HCT116 (cell line): ENCODE data around the gene AOPEP. TPM values are rescaled to one million over a fixed set of nuclear protein-coding genes. Genes with fewer than 3 reads are reported as not detected.

Experiments used
- ATAC-seq: fragments of 200-7000 bp; cut with Tn5 transposase; 2 replicates; pipeline ENCODE4 v1.9.1; 2020; ENCODE audit warnings: mild to moderate bottlenecking, moderate library complexity
- BruUV-seq: library from RNA; stranded (reverse); fragments of 400-500 nt; replicated peaks from 2 replicates; lab custom pipeline; 2021; lab: Mats Ljungman, UMichigan
- CTCF ChIA-PET: fragments of 300-600 bp; sonication (Branson Sonifier 250); formaldehyde crosslinking; loops from one replicate; lab custom pipeline; 2021; ENCODE audit warnings: antibody characterized with exemption; lab: Charles Lee
- POLR2A ChIA-PET: fragments of 300-600, 350-600 bp; sonication (Branson Sonifier 250); formaldehyde crosslinking; loops from one replicate; lab custom pipeline; 2021; ENCODE audit warnings: antibody characterized with exemption; lab: Charles Lee
- RAD21 ChIA-PET, 2 experiments: fragments of 300-600 bp; sonication (Branson Sonifier 250); formaldehyde crosslinking; loops; one replicate each; lab custom pipeline; 2023; ENCODE audit warnings: low total read pairs in 2 of 2; ENCODE audit not compliant: uncharacterized antibody in 2 of 2, unreplicated experiment in 2 of 2, low non-redundant PET in 1 of 2; lab: Charles Lee
- DNase-seq: peaks from one replicate; pipeline ENCODE4 v3.0.0-alpha.2; 2010; ENCODE audit warnings: low read depth, low spot score
- H2AFZ ChIP-seq: fragments of 200-600 bp; shearing (Covaris generic), sonication (generic); 2 replicates; pipeline ENCODE4 v1.6.1; 2017; ENCODE audit warnings: low read depth, mixed run types, mixed read lengths, antibody characterized with exemption, low read length; ENCODE audit not compliant: poor library complexity, severe bottlenecking
- H3K27ac ChIP-seq: 2 replicates; pipeline ENCODE4 v1.5.1; 2012; ENCODE audit warnings: low read depth, low read length
- H3K27me3 ChIP-seq: fragments of 200-600 bp; sonication (generic); 2 replicates; pipeline ENCODE4 v1.6.1; 2016; ENCODE audit warnings: mixed run types, low read length, mixed read lengths; ENCODE audit not compliant: insufficient read depth
- H3K36me3 ChIP-seq, 2 experiments: fragments of 200-500 bp in 1 of 2; fragments of 200-600 bp in 1 of 2; sonication (Bioruptor generic) in 1 of 2; sonication (generic) in 1 of 2; 2 replicates each; pipeline versions ENCODE4 v1.5.1 to v1.6.1; 2014 to 2016; ENCODE audit warnings: low read length in 2 of 2, inconsistent platforms in 1 of 2, mixed read lengths in 1 of 2, mixed run types in 1 of 2; ENCODE audit not compliant: insufficient read depth in 2 of 2, control insufficient read depth in 1 of 2
- H3K4me1 ChIP-seq, 2 experiments: fragments of 200-600 bp in 1 of 2; sonication (generic) in 1 of 2; 2 replicates each; pipeline versions ENCODE4 v1.5.1 to v1.6.1; 2012 to 2017; ENCODE audit warnings: low read length in 2 of 2, inconsistent platforms in 1 of 2, mild to moderate bottlenecking in 1 of 2, mixed read lengths in 1 of 2, mixed run types in 1 of 2, moderate library complexity in 1 of 2; ENCODE audit not compliant: insufficient read depth in 2 of 2, control insufficient read depth in 1 of 2
- H3K4me2 ChIP-seq: fragments of 200-600 bp; sonication (generic); 2 replicates; pipeline ENCODE4 v1.6.1; 2017; ENCODE audit warnings: mixed run types, low read length, mixed read lengths
- H3K4me3 ChIP-seq, 2 experiments: fragments of 200-600 bp in 1 of 2; sonication (generic) in 1 of 2; replicated peaks in 1 of 2; 2 replicates each; pipeline ENCODE4 v1.5.1; 2011 to 2016; ENCODE audit warnings: low read length in 2 of 2, control low read depth in 1 of 2, low read depth in 1 of 2, mild to moderate bottlenecking in 1 of 2, mixed read lengths in 1 of 2, mixed run types in 1 of 2
- H3K79me2 ChIP-seq: fragments of 200-600 bp; sonication (generic); 2 replicates; pipeline ENCODE4 v1.6.1; 2017; ENCODE audit warnings: mild to moderate bottlenecking, mixed run types, low read length, moderate library complexity, mixed read lengths; ENCODE audit not compliant: insufficient read depth
- H3K9ac ChIP-seq: fragments of 200-600 bp; sonication (generic); 2 replicates; pipeline ENCODE4 v1.6.1; 2016; ENCODE audit warnings: low read length, mixed read lengths
- H3K9me2 ChIP-seq: fragments of 200-600 bp; sonication (generic), shearing (Covaris generic); 2 replicates; pipeline ENCODE4 v1.6.1; 2017; ENCODE audit warnings: mixed run types, mild to moderate bottlenecking, moderate library complexity; ENCODE audit not compliant: insufficient read depth
- H3K9me3 ChIP-seq, 2 experiments: fragments of 200-500 bp in 1 of 2; fragments of 200-600 bp in 1 of 2; sonication (Bioruptor generic) in 1 of 2; sonication (generic) in 1 of 2; 2 replicates each; pipeline ENCODE4 v1.6.1; 2014 to 2017; ENCODE audit warnings: low read length in 2 of 2, mixed read lengths in 2 of 2, inconsistent platforms in 1 of 2, low read depth in 1 of 2, mild to moderate bottlenecking in 1 of 2, mixed run types in 1 of 2, moderate library complexity in 1 of 2; ENCODE audit not compliant: control insufficient read depth in 1 of 2, insufficient read depth in 1 of 2
- H4K20me1 ChIP-seq: fragments of 200-600 bp; sonication (generic), shearing (Covaris generic); 2 replicates; pipeline ENCODE4 v1.6.1; 2017; ENCODE audit warnings: mixed run types, mild to moderate bottlenecking, moderate library complexity; ENCODE audit not compliant: insufficient read depth
- ATF3 ChIP-seq: IDR thresholded peaks from 2 replicates; pipeline ENCODE4 v1.6.1; 2012
- CBX3 ChIP-seq: IDR thresholded peaks from 2 replicates; pipeline ENCODE4 v1.6.1; 2012; ENCODE audit warnings: low read depth
- CEBPB ChIP-seq: IDR thresholded peaks from 2 replicates; pipeline ENCODE4 v1.6.1; 2012; ENCODE audit warnings: low read depth
- EGR1 ChIP-seq: IDR thresholded peaks from 2 replicates; pipeline ENCODE4 v1.6.1; 2012; ENCODE audit warnings: low read depth
- ELF1 ChIP-seq: IDR thresholded peaks from 2 replicates; pipeline ENCODE4 v1.6.1; 2012; ENCODE audit warnings: low read depth, borderline replicate concordance
- EZH2 ChIP-seq: fragments of 200-600 bp; sonication (generic); IDR thresholded peaks from 2 replicates; pipeline ENCODE4 v1.6.1; 2017; ENCODE audit warnings: antibody characterized with exemption, mixed run types
- EZH2phosphoT487 ChIP-seq: fragments of 200-600 bp; IDR thresholded peaks from 2 replicates; pipeline ENCODE4 v1.6.1; 2018; ENCODE audit warnings: antibody characterized with exemption, borderline replicate concordance
- FOSL1 ChIP-seq: IDR thresholded peaks from 2 replicates; pipeline ENCODE4 v1.6.1; 2012; ENCODE audit warnings: low read depth
- JUND ChIP-seq: IDR thresholded peaks from 2 replicates; pipeline ENCODE4 v1.6.1; 2012
- MAX ChIP-seq: IDR thresholded peaks from 2 replicates; pipeline ENCODE4 v1.6.1; 2012
- POLR2A ChIP-seq: IDR thresholded peaks from 2 replicates; pipeline ENCODE4 v1.7.0; 2011; ENCODE audit warnings: borderline replicate concordance; ENCODE audit not compliant: insufficient read depth, insufficient read length; ENCODE audit errors: extremely low read depth
- SIN3A ChIP-seq: IDR thresholded peaks from 2 replicates; pipeline ENCODE4 v1.6.1; 2012; ENCODE audit warnings: low read depth
- SRF ChIP-seq: IDR thresholded peaks from 2 replicates; pipeline ENCODE4 v1.6.1; 2012; ENCODE audit warnings: low read depth
- TCF7L2 ChIP-seq: IDR thresholded peaks from 2 replicates; pipeline ENCODE4 v1.7.0; 2011; ENCODE audit warnings: borderline replicate concordance, inconsistent platforms; ENCODE audit not compliant: insufficient read depth, insufficient read length; ENCODE audit errors: extremely low read depth
- YY1 ChIP-seq: IDR thresholded peaks from 2 replicates; pipeline ENCODE4 v1.6.1; 2011; ENCODE audit warnings: low read length, low read depth, moderate library complexity, mild to moderate bottlenecking; ENCODE audit not compliant: insufficient replicate concordance; ENCODE audit errors: extremely low read depth
- ZFX ChIP-seq: fragments of 450-650 bp; IDR thresholded peaks from 2 replicates; pipeline ENCODE4 v1.6.1; 2017
- ZNF274 ChIP-seq: fragments of 200-500 bp; sonication (Bioruptor generic); IDR thresholded peaks from 2 replicates; pipeline ENCODE4 v1.6.1; 2014; ENCODE audit warnings: mild to moderate bottlenecking, low read depth, low read length, inconsistent platforms
- intact Hi-C: fragments of 100-400 bp; cut with micrococcal nuclease; formaldehyde crosslinking; loops from 2 replicates; pipeline ENCODE4 v1.10.0; 2022
- total RNA-seq: library from RNA; stranded (reverse); gene quantifications from one replicate; pipeline ENCODE4 v1.2.1, GENCODE V29; 2021; ENCODE audit not compliant: unreplicated experiment
- TF ChIP-seq, protein P1 (sequence below): IDR thresholded peaks from 2 replicates; pipeline ENCODE4 v1.6.1; 2011; ENCODE audit warnings: mild to moderate bottlenecking, low read length, moderate library complexity; ENCODE audit not compliant: insufficient replicate concordance; ENCODE audit errors: extremely low read depth

The AOPEP gene
- total RNA-seq, 1 experiment from 2014 or later = 15.1 TPM

- Histone ChIP-seq H3K9me2 (no peaks in the 10 kb centered on the region), H3K27ac (no peak overlapping the region), H3K4me2 (no peak overlapping the region), H3K9ac (no peak overlapping the region), H3K4me1 (peaks cover 47 to 57% of the 10 kb centered on the region in 2 experiments), H3K4me3 (no peak overlapping the region), H2AFZ (no peak overlapping the region), H3K36me3 (no peaks in the 10 kb centered on the region), H3K27me3 (no peaks in the 10 kb centered on the region), H3K79me2 (no peaks in the 10 kb centered on the region), H4K20me1 (no peaks in the 10 kb centered on the region), H3K9me3 (no peaks in the 10 kb centered on the region)
- DNase-seq = no peak
- ChIA-PET CTCF (no interaction called here), RAD21 (no interaction called here), POLR2A (interaction anchor here (0.7 kb wide), 1 partner anchor 12 kb away, joined by 4 read pairs; no protein-coding TSS in a partner anchor)
- TF ChIP-seq SRF = no peak
- no peak for TF ChIP-seq MAX
- no peak for TF ChIP-seq ELF1
- no peak for TF ChIP-seq EZH2
- no peak for TF ChIP-seq EGR1
- no peak for TF ChIP-seq FOSL1
- no peak for TF ChIP-seq POLR2A
- no peak for TF ChIP-seq YY1
- TF ChIP-seq TCF7L2 = no peak
- TF ChIP-seq CEBPB = no peak
- no peak for TF ChIP-seq CBX3
- TF ChIP-seq EZH2phosphoT487 = no peak
- no peak for TF ChIP-seq SIN3A
- TF ChIP-seq ZFX = no peak
- no peak for TF ChIP-seq JUND
- TF ChIP-seq, protein P1, sequence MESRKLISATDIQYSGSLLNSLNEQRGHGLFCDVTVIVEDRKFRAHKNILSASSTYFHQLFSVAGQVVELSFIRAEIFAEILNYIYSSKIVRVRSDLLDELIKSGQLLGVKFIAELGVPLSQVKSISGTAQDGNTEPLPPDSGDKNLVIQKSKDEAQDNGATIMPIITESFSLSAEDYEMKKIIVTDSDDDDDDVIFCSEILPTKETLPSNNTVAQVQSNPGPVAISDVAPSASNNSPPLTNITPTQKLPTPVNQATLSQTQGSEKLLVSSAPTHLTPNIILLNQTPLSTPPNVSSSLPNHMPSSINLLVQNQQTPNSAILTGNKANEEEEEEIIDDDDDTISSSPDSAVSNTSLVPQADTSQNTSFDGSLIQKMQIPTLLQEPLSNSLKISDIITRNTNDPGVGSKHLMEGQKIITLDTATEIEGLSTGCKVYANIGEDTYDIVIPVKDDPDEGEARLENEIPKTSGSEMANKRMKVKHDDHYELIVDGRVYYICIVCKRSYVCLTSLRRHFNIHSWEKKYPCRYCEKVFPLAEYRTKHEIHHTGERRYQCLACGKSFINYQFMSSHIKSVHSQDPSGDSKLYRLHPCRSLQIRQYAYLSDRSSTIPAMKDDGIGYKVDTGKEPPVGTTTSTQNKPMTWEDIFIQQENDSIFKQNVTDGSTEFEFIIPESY = no peak
- TF ChIP-seq ATF3 = no peak
- TF ChIP-seq ZNF274 = no peak
- no TSS peak for BruUV-seq
- ATAC-seq = no peak
- intact Hi-C loops = loop anchor here (5.0 to 10.0 kb wide), 2 partner anchors 65 to 128 kb away; no protein-coding TSS in a partner anchor
Observed at GRCh38 chr9:94909965-94910730, 183.6 kb downstream of the AOPEP start.
